Activated CD8-positive, alpha-beta memory T cell treated with anti-CD3 and anti-CD28 coated beads for 36 hours (primary cell): ENCODE results near the gene EMCN. TPM values are rescaled to one million over a fixed set of nuclear protein-coding genes. Genes with fewer than 3 reads are reported as not detected.
"Not testable (repeated sequence)": the region's sequence is repeated elsewhere in the genome, so short reads cannot be mapped to it uniquely, and the experiment has no call there.

Experiments
- CTCF ChIA-PET: fragments of 350-600 bp; sonication (Branson Sonifier 250); formaldehyde crosslinking; loops from one replicate; lab custom pipeline; 2021; ENCODE audit warnings: antibody characterized with exemption; lab: Charles Lee
- POLR2A ChIA-PET: fragments of 350-600 bp; sonication (Branson Sonifier 250); formaldehyde crosslinking; loops from one replicate; lab custom pipeline; 2021; ENCODE audit warnings: antibody characterized with exemption; lab: Charles Lee
- total RNA-seq, 2 experiments: library from RNA; stranded (reverse); gene quantifications; one replicate each; pipeline ENCODE4 v1.2.3, GENCODE V29; 2021

Gene EMCN
- total RNA-seq, 2 experiments from 2014 or later, result not detected

DNA sequence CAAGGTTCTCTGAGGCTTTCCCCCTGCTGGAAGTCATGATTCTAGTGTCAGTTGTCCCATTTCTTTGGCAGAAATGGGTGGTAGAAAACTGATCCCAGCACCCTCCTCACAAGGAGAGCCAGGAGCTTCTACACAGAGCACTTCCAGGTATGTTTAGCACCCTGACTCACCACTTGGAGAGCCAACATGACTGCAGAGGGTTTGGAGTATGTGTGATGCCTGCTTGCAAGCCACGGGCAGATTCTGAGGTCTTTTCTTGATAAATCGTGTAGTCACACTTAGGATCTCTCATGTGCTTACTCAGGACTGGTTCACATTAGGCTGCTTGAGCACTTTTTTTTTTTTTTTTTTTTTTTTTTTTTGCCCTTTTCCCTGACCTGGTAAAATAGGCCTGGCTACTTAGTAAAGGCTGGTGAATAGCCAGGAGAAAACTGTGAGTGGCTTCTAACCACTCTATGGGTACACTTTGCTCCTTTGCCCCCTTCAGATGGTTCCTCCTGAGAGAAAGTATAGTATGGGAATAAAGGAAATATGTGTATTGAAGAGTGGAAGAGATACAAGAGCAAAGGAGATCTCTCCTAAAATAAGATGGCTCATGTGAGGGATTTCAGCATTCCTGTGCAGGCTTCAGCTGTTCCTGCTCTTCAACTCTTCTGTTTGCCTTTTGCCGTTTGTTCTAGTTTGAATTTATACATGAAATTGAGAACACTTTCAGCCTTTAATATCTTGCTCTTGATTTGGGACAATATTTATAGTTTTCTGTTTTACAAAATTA is 103.6 kb downstream of the EMCN start:
- ChIA-PET POLR2A (no interaction called here), CTCF (no interaction called here)

DNA sequence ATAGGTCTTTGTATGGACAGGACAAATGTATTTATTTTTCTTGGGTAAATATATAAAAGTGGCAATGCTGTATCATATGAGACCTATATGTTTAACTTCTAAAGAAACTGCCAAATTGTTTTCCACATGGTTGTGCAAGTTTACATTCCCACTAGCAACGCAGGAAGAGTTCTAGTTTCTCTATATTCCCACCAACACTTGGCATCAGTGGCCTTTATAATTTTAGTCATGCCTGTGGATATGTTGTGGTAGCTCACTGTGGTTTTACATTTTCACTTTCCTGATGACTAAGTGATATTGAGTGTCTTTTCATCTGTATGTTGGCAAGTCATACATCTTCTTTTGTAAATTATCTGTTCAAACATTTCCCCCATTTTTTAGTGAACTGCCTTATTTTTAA is 126.0 kb downstream of the EMCN start:
- ChIA-PET CTCF (interaction anchor here (1.7 kb wide), 1 partner anchor 19 kb away, joined by 3 read pairs; no protein-coding TSS in a partner anchor), POLR2A (no interaction called here)

GRCh38 chr4:100391086-100391485 is 126.7 kb downstream of the EMCN start:
- ChIA-PET POLR2A (no interaction called here), CTCF (interaction anchor here (1.7 kb wide), 1 partner anchor 18 kb away, joined by 3 read pairs; no protein-coding TSS in a partner anchor)

DNA sequence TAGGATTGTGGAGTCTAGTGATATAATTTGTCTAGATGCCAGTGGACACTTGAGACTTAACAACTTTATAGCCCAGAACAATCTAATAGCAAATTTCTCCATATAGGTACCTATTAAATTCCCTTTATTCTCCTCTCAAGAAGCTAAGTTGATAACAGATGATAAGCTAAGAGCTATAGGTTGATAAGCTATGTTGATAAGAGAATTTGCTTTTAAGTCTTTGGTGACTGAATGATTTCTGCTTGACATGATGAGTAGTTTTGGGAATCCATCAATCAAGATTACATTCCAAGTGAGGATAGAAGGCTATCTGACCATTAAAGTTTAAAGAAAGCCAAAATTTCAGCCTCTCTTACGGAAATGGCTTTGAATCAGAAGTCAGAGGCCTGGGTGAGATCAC is 131.6 kb downstream of the EMCN start:
- POLR2A ChIA-PET, result no interaction called here

DNA sequence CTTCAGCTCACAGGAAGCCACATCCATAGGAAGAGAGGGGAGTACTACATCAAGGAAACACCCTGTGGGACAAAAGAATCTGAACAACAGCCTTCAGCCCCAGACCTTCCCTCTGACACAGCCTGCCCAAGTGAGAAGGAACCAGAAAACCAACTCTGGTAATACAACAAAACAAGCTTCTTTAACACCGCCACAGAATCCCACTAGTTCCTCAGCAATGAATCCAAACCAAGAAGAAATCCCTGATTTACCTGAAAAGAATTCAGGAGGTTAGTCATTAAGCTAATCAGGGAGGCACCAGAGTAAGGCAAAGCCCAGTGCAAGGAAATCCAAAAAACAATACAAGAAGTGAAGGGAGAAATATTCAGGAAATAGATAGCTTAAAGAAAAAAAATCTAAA is 137.4 kb downstream of the EMCN start:
- POLR2A ChIA-PET, CTCF ChIA-PET: not testable (repeated sequence)

More for the DNA sequence above, 131.6 kb downstream of the EMCN start:
- CTCF ChIA-PET, result no interaction called here

DNA sequence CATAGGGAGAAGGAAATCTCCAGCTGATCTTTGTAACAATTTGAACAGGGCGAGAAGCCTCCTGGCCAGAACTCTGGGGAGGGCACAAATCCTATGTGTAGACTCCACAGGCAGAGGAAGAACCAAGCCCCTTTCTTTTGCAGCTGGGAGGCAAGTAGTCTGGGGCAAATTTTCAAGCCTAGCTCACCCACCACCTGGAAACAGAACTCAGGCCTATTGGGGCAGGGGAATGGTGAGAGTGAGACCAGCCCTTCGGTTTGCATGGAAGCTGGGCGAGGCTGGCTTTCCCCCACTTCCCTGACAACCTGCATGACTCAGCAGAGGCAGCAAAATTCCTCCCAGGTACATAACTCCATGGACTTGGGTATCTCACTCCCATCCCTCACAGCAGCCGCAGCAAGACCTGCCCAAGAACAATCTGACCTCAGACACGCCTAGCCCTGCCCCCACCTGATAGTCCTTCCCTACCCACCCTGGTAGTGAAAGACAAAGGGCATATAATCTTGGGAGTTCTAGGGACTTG is 138.2 kb downstream of the EMCN start:
- CTCF ChIA-PET, result no interaction called here
- POLR2A ChIA-PET, result no interaction called here

- CTCF ChIA-PET, result interaction anchor here (1.7 kb wide), 1 partner anchor 19 kb away, joined by 3 read pairs; no protein-coding TSS in a partner anchor
- POLR2A ChIA-PET, result no interaction called here
These were observed 145.4 kb downstream of the EMCN start for GRCh38 chr4:100372432-100372831.

GRCh38 chr4:100369871-100370270 is 148.0 kb downstream of the EMCN start:
- POLR2A ChIA-PET, result no interaction called here
- CTCF ChIA-PET, result no interaction called here

- POLR2A ChIA-PET, result interaction anchor here (0.5 kb wide), 1 partner anchor 1577 kb away, joined by 3 read pairs; no protein-coding TSS in a partner anchor
These were observed 150.4 kb downstream of the EMCN start for GRCh38 chr4:100367451-100367850.

DNA sequence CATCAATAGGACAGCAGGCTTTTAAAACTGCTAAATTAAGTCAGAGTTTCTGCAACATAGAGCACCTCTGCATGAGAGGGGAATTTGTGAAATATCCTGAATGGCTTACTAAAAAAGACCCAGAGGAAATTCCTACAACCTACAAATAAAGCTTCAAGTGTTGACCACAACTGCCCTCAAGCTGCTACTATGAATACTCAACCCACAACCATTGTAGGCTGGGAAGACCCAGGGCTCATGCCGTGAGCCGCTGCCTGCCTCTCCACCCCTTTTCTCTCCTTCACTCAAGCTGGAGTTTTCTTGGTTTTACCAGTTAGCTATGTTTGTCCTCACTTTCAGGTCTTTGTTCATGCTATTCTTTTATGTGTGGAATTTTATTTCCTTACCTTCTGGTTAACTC is 151.6 kb downstream of the EMCN start:
- CTCF ChIA-PET, result no interaction called here
- POLR2A ChIA-PET, result no interaction called here

More at GRCh38 chr4:100367451-100367850, 150.4 kb downstream of the EMCN start:
- CTCF ChIA-PET, result no interaction called here

GRCh38 chr4:100362366-100362765 is 155.5 kb downstream of the EMCN start:
- ChIA-PET CTCF (no interaction called here), POLR2A (no interaction called here)

DNA sequence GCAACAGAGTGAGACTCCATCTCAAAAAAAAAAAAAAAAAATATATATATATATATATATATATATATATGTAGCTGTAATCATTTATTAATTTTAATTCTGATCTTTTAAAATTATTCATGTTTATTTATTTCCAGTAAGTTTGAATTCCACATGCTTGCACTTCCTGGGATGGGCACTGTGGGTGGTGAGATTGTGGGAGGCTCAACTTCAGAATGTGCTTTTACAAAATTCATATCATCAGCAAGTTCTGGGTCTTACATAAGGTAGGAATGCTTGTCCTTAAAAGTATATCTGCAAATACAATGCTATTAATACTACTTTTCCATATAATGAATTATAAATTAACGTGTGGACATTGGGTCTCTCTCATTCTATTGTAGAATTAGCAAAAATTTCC is 156.5 kb downstream of the EMCN start:
- ChIA-PET POLR2A (no interaction called here), CTCF (no interaction called here)

GRCh38 chr4:100360211-100360610 is 157.6 kb downstream of the EMCN start:
- CTCF ChIA-PET, result no interaction called here
- POLR2A ChIA-PET, result no interaction called here

GRCh38 chr4:100359441-100359840 is 158.4 kb downstream of the EMCN start:
- ChIA-PET POLR2A (no interaction called here), CTCF (no interaction called here)

DNA sequence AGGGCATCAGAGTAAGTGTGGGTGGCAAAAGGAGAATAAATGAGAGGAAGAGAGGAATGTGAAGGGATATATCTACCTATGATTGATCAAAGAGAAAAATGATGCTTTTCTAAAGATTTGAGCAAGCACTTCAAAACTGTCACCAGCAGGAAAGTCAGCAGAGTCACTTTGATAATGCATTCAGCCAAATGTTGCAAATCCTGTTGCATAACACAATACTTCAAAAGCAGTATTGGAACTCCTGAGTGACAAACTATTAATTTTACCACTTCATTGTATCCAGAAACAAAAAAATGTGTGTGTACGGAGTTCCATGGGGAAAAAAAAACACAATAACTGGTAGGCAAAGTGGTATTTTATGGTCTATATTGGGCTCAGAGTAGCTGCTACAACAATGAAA is 160.3 kb downstream of the EMCN start:
- ChIA-PET POLR2A (no interaction called here), CTCF (no interaction called here)

DNA sequence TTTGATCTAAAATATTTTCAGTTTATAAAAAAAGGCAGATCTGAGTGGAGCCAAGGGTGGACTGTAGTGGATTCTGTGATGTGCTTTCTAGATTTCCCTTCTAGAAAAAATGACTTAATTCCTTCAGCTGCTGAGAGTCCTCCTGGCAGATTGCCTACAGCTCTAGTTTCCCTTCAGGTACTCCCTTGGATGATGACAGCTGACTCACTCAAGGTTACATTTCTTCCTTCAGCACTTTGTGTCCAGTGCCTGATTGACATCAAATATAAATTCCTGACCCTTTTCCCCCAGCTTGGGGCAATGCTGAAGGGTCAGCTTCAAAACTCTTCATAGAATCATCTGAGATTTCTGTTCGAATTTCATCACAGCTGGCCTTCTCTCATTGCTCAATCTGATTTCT is 161.7 kb downstream of the EMCN start:
- ChIA-PET CTCF (no interaction called here), POLR2A (no interaction called here)

GRCh38 chr4:100352352-100352751 is 165.5 kb downstream of the EMCN start:
- POLR2A ChIA-PET, CTCF ChIA-PET: not testable (repeated sequence)

- ChIA-PET POLR2A (no interaction called here), CTCF (no interaction called here)
These were observed 169.3 kb downstream of the EMCN start for GRCh38 chr4:100348473-100348872.

DNA sequence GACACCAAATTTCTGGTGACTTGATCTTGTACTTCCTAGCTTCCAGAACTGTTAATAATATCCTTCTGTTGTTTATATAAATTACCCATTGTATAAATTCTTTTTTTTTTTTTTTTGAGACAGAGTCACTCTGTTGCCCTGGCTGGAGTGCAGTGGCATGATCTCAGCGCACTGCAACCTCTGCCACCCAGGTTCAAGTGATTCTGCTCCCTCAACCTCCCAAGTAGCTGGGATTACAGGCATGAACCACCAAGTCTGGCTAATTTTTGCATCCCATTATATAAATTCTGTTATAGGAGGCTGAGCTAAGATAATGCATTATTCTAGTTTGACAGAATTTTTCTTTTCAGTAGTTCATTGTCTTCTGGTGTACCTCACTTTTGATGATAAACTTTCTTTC is 170.6 kb downstream of the EMCN start:
- POLR2A ChIA-PET, result no interaction called here
- CTCF ChIA-PET, result no interaction called here

- CTCF ChIA-PET, result no interaction called here
- POLR2A ChIA-PET, result no interaction called here
These were observed 172.2 kb downstream of the EMCN start for GRCh38 chr4:100345585-100345984.
